ENCODE data around the gene KCNJ16. TPM values are rescaled to one million over a fixed set of nuclear protein-coding genes. Genes with fewer than 3 reads are reported as not detected.
A peak's percentile ranks its signal among the peaks of the same experiment; 100 is the strongest.

Gene KCNJ16
- total RNA-seq, 1 donor from 2014 or later, result 0.62 TPM

- no peak for TF ChIP-seq CTCF (IDR thresholded peaks at IDR 0.05)
- Histone ChIP-seq H3K9me3 (no peaks in the 10 kb centered on the region), H3K27me3 (ENCODE audit: low read depth) (no peaks in the 10 kb centered on the region), H3K36me3 (no peaks in the 10 kb centered on the region), H3K27ac (no peak overlapping the region), H3K4me3 (no peak overlapping the region), H3K4me1 (no peaks in the 10 kb centered on the region)
- intact Hi-C loops (cut with DNase I), result no loop called here
- ATAC-seq, result peak in 1 of 2 donors; percentile 52
- DNase-seq, result no peak
Measured at GRCh38 chr17:70099294-70099693, 24.3 kb downstream of the KCNJ16 start.

- no peak for TF ChIP-seq CTCF (IDR thresholded peaks at IDR 0.05)
- intact Hi-C loops (cut with DNase I), result no loop called here
- no peak overlapping the region for H3K27ac ChIP-seq
- no peaks in the 10 kb centered on the region for H3K36me3 ChIP-seq
- H3K4me1 ChIP-seq, result no peaks in the 10 kb centered on the region
- H3K27me3 ChIP-seq (ENCODE audit: low read depth), result no peaks in the 10 kb centered on the region
- H3K9me3 ChIP-seq, result no peaks in the 10 kb centered on the region
- no peak overlapping the region for H3K4me3 ChIP-seq
- peak in 1 of 2 donors; percentile 39 for ATAC-seq
- no peak for DNase-seq
Measured at GRCh38 chr17:70099884-70100283, 24.9 kb downstream of the KCNJ16 start.

- ATAC-seq, result no peak
- no peak for DNase-seq
- no peak overlapping the region for H3K27ac ChIP-seq
- H3K9me3 ChIP-seq, result no peaks in the 10 kb centered on the region
- H3K27me3 ChIP-seq (ENCODE audit: low read depth), result no peaks in the 10 kb centered on the region
- no peaks in the 10 kb centered on the region for H3K4me1 ChIP-seq
- no peaks in the 10 kb centered on the region for H3K36me3 ChIP-seq
- H3K4me3 ChIP-seq, result no peak overlapping the region
- no peak for TF ChIP-seq CTCF (IDR thresholded peaks at IDR 0.05)
- intact Hi-C loops (cut with DNase I), result no loop called here
Measured at GRCh38 chr17:70100983-70101382, 26.0 kb downstream of the KCNJ16 start.

GRCh38 chr17:70102531-70102930 lies 27.5 kb downstream of the KCNJ16 start:
- ATAC-seq, result no peak
- Histone ChIP-seq H3K27me3 (ENCODE audit: low read depth) (no peaks in the 10 kb centered on the region), H3K36me3 (no peaks in the 10 kb centered on the region), H3K4me3 (no peak overlapping the region), H3K9me3 (no peaks in the 10 kb centered on the region), H3K4me1 (no peaks in the 10 kb centered on the region), H3K27ac (no peak overlapping the region)
- DNase-seq, result no peak
- intact Hi-C loops (cut with DNase I), result no loop called here
- no peak for TF ChIP-seq CTCF (IDR thresholded peaks at IDR 0.05)

GRCh38 chr17:70104791-70105523 lies 29.9 kb downstream of the KCNJ16 start:
- DNase-seq (no peak), ATAC-seq (no peak)
- intact Hi-C loops (cut with DNase I), result no loop called here
- Histone ChIP-seq H3K9me3 (no peaks in the 10 kb centered on the region), H3K36me3 (no peaks in the 10 kb centered on the region), H3K27me3 (ENCODE audit: low read depth) (no peaks in the 10 kb centered on the region), H3K4me1 (no peaks in the 10 kb centered on the region), H3K4me3 (no peak overlapping the region), H3K27ac (no peak overlapping the region)
- no peak for TF ChIP-seq CTCF (IDR thresholded peaks at IDR 0.05)

Data from lower lobe of right lung (tissue), 2 donors.